ENCODE data around the gene FAM200C. TPM values are rescaled to one million over a fixed set of nuclear protein-coding genes. Genes with fewer than 3 reads are reported as not detected.

The FAM200C gene
- total and polyA plus RNA-seq, 9 of the 15 experiments (the other 6 are each of a cell fraction or from before 2014, with no cell fraction given), result 1.3 to 7.0 (median 1.8) TPM

GRCh38 chr5:160369990-160370712 lies 29.7 kb downstream of the FAM200C start, which contains the start of gene C1QTNF2 (continued):
- TF ChIP-seq RBM25 (IDR thresholded peaks at IDR 0.05; ENCODE audit: low read depth, low read length, severe bottlenecking) (peak; percentile 37), ZNF444 (CRISPR knock-in tag; IDR thresholded peaks at IDR 0.05) (no peak), U2AF1 (optimal IDR thresholded peaks at IDR 0.05; ENCODE audit: low read depth, low read length) (no peak), TBL1XR1 (IDR thresholded peaks at IDR 0.05; ENCODE audit: low read length in 2 of 2) (no peak), EGR1 (conservative IDR thresholded peaks at IDR 0.05) (peak; percentile 71), DLX4 (CRISPR knock-in tag; IDR thresholded peaks at IDR 0.05) (no peak), CREM (IDR thresholded peaks at IDR 0.05; ENCODE audit: low read depth) (no peak), CHD2 (IDR thresholded peaks at IDR 0.05; ENCODE audit: low read depth, low read length) (no peak), RBM39 (optimal IDR thresholded peaks at IDR 0.05; ENCODE audit: low read depth, low read length) (no peak), SP1 (CRISPR knock-in tag; IDR thresholded peaks at IDR 0.05) (peak; percentile 41; the same call in 1 of the 2 replicates), ZFP36 (IDR thresholded peaks at IDR 0.05; ENCODE audit: low read depth, low read length, partially characterized antibody) (peak; percentile 52)
- TF ChIP-seq, protein P1, sequence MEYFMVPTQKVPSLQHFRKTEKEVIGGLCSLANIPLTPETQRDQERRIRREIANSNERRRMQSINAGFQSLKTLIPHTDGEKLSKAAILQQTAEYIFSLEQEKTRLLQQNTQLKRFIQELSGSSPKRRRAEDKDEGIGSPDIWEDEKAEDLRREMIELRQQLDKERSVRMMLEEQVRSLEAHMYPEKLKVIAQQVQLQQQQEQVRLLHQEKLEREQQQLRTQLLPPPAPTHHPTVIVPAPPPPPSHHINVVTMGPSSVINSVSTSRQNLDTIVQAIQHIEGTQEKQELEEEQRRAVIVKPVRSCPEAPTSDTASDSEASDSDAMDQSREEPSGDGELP (CRISPR knock-in tag; IDR thresholded peaks at IDR 0.05; ENCODE audit: borderline replicate concordance), result peak; percentile 34; the same call in 1 of the 2 replicates
- TF ChIP-seq, protein P2, sequence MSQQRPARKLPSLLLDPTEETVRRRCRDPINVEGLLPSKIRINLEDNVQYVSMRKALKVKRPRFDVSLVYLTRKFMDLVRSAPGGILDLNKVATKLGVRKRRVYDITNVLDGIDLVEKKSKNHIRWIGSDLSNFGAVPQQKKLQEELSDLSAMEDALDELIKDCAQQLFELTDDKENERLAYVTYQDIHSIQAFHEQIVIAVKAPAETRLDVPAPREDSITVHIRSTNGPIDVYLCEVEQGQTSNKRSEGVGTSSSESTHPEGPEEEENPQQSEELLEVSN (IDR thresholded peaks at IDR 0.05; ENCODE audit: borderline replicate concordance in 1 of 2, extremely low read depth in 1 of 2, insufficient read depth in 1 of 2, insufficient read length in 1 of 2, low read depth in 1 of 2, low read length in 1 of 2, poor library complexity in 1 of 2, severe bottlenecking in 1 of 2), result peak; percentile 42 to 60

Data from K562 (cell line).